Mesothelial cell of epicardium (in vitro differentiated cells): ENCODE results near the gene LGR4. TPM values are rescaled to one million over a fixed set of nuclear protein-coding genes. Genes with fewer than 3 reads are reported as not detected.

ENCODE experiments used
- DNase-seq, 2 experiments: peaks; one replicate each; pipeline ENCODE4 v3.0.0; 2021; ENCODE audit warnings: low spot score in 2 of 2; ENCODE audit not compliant: unreplicated experiment in 2 of 2
- H3K27ac Mint-ChIP-seq: 2 replicates; pipeline ENCODE4 v1.8.0; 2021; ENCODE audit warnings: mixed read lengths
- H3K27me3 Mint-ChIP-seq: 2 replicates; pipeline ENCODE4 v1.8.0; 2021; ENCODE audit warnings: low read depth, mixed read lengths
- H3K36me3 Mint-ChIP-seq: 2 replicates; pipeline ENCODE4 v1.8.0; 2021; ENCODE audit warnings: mixed read lengths
- H3K4me1 Mint-ChIP-seq: 2 replicates; pipeline ENCODE4 v1.8.0; 2021; ENCODE audit warnings: mixed read lengths
- H3K4me3 Mint-ChIP-seq: 2 replicates; pipeline ENCODE4 v1.8.0; 2021; ENCODE audit warnings: mild to moderate bottlenecking, moderate library complexity, mixed read lengths
- H3K9me3 Mint-ChIP-seq: 2 replicates; pipeline ENCODE4 v1.8.0; 2021; ENCODE audit warnings: mixed read lengths
- CTCF ChIP-seq: fragments of 200-600 bp; sonication (generic); IDR thresholded peaks from one replicate; pipeline ENCODE4 v1.5.0; 2021; ENCODE audit warnings: antibody characterized with exemption; ENCODE audit not compliant: unreplicated experiment
- total RNA-seq: library from RNA; stranded (reverse); gene quantifications from 3 replicates; pipeline ENCODE4 v1.2.1, GENCODE V29; 2021

LGR4 gene
- total RNA-seq, 1 donor from 2014 or later = 28.2 TPM

DNA sequence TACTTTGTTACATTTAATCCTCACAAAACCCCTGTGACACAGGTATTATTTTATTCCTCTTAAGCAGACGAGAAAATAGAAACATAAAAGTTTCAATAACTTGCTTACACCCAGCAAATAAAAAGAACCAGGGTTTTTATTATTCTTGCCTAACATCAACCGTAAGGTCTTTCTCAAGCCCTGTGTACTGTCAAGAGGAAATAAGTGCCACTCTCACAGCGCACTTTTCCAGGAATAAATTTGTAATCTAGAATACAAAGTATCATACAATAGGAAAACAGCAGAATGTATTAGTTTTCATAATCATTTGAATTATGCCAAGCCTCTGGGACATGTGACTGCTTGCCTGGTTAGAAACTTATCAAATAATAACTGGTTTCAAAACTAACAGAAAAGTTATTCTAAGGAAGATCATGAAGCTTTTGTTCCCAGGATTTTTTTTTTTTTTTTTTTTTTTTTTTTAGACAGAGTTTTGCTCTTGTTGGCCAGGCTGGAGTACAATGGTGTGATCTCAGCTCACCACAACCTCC is 117.0 kb downstream of the LGR4 start:
- no peak for DNase-seq
- H3K36me3 Mint-ChIP-seq = peaks cover 4% of the 10 kb centered on the region
- no peak overlapping the region for H3K4me3 Mint-ChIP-seq
- no peaks in the 10 kb centered on the region for H3K27me3 Mint-ChIP-seq
- no peaks in the 10 kb centered on the region for H3K9me3 Mint-ChIP-seq
- peaks cover 18% of the 10 kb centered on the region for H3K4me1 Mint-ChIP-seq
- H3K27ac Mint-ChIP-seq = no peak overlapping the region
- TF ChIP-seq CTCF = no peak

DNA sequence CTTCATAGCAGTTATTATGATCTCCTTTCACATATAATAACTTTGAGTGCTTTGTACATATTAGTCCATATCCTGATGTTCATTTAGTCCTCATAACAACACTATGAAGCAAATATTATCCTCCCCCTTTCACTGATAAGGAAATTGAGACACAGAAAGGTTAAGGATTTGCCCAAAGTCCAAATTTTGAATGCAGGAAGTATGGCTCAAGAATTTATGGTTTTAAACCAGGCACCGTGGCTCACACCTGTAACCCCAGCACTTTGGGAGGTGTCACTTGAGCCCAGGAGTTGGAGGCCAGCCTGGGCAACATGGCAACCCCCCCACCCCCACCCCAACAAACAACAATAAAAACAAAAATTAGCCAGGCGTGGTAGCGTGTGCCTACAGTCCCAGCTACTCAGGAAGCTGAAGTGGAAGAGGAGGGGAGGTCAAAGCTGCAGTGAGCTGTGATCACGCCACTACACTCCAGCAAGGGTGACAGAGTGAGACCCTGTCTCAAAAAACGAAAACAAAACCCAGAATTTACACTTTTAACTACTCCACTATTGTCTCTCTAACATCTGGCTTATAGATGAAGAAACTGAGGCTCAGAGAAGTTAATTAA is 118.1 kb downstream of the LGR4 start:
- TF ChIP-seq CTCF = no peak
- Mint-ChIP-seq H3K36me3 (peaks cover 11% of the 10 kb centered on the region), H3K4me3 (no peak overlapping the region), H3K27me3 (no peaks in the 10 kb centered on the region), H3K9me3 (no peaks in the 10 kb centered on the region), H3K27ac (no peak overlapping the region), H3K4me1 (peaks cover 16% of the 10 kb centered on the region)
- no peak for DNase-seq

DNA sequence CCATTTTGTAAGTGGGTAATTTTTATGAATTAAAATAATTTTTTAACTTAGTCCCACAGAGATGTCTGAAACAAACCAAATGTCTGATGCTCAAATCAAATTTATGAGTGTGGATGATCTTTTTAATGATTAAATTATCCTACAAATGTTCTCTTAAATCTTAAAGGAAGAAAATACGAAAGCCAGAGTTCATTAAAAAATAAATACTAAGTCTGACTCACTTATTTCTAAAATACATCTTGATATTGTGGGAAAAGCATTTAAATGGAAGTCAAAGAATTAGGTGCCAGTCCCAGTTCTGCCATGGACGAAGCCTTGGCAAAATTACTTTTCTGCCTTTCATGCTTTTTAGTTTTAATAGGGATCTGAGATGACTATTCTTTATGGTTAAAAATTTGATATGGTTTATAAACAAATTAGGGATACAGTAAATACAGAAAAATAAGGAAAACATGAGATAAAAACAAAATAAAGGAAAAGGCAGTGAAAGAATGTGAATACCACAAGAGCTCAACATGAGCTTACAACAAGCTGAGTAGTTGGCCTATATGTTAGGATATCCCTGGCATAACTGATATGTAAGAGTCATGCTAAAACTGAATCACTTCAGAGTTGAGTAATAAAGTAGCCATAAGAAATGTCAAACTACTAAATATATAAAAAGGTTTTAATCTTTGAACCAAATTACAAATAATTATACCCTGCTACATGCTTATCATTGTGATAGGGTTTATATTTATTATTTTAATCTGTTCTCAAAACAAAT is 118.8 kb downstream of the LGR4 start:
- peaks cover 11% of the 10 kb centered on the region for H3K4me1 Mint-ChIP-seq
- no peaks in the 10 kb centered on the region for H3K27me3 Mint-ChIP-seq
- H3K4me3 Mint-ChIP-seq = no peak overlapping the region
- H3K27ac Mint-ChIP-seq = no peak overlapping the region
- no peak for TF ChIP-seq CTCF
- no peak for DNase-seq
- H3K9me3 Mint-ChIP-seq = no peaks in the 10 kb centered on the region
- peaks cover 11% of the 10 kb centered on the region for H3K36me3 Mint-ChIP-seq

DNA sequence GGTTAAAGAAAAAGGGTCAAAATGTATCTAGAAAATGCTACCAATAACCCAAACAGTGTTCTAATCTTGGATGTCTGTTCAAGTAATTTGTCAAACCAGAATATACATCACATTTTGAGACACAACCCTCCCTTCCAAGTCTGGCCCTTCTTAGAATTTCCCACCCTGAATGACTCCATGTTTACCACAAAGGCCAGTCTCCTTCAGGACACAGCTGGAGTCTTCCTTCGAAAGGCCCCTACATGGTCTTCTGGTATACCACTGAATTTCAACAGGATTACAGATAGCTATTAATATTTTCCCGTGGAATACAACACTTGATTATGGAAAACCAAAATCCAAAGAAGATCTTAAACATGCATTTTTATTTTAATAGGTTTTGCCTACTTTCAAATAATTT is 119.8 kb downstream of the LGR4 start:
- Mint-ChIP-seq H3K4me3 (no peak overlapping the region), H3K36me3 (peaks cover 13% of the 10 kb centered on the region), H3K9me3 (no peaks in the 10 kb centered on the region), H3K27me3 (no peaks in the 10 kb centered on the region), H3K4me1 (peaks cover 15% of the 10 kb centered on the region), H3K27ac (no peak overlapping the region)
- no peak for DNase-seq
- TF ChIP-seq CTCF = no peak

- Mint-ChIP-seq H3K27ac (no peak overlapping the region), H3K27me3 (no peaks in the 10 kb centered on the region), H3K9me3 (no peaks in the 10 kb centered on the region), H3K36me3 (peaks cover 16% of the 10 kb centered on the region), H3K4me1 (peaks cover 18% of the 10 kb centered on the region), H3K4me3 (no peak overlapping the region)
- TF ChIP-seq CTCF = no peak
- DNase-seq = no peak
Observed at GRCh38 chr11:27350511-27350910, 122.1 kb downstream of the LGR4 start.
